Globus pallidus (tissue), 1 donor: ENCODE data around the gene RNF112.
"Not testable (repeated sequence)": the region's sequence is repeated elsewhere in the genome, so short reads cannot be mapped to it uniquely, and the experiment has no call there.

Source experiments
- DNase-seq: peaks from one replicate; pipeline ENCODE4 v3.0.0-alpha.2; 2015; ENCODE audit warnings: low spot score

The RNF112 gene

GRCh38 chr17:19412984-19413383 is 2.0 kb downstream of the RNF112 start:
- DNase-seq = no peak

DNA sequence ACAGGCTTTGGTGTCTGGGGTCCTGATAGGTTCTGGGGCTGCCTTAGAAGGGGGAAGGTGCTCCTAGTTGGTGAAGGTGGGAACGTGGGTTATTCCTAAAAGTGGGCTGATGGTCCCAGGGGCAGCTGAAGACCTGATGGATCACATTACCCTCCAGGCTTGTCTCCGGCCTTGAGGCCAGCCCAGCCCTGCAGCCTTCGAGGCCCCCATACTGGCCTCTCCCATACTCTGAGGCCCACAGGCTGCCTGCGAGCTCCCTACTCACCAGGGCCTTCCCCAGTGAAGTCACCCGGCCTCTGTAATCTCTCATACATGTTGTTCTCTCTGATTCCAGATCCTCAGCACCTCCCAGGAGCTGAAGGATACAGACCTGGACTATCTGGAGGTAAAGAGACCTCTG is 2.7 kb downstream of the RNF112 start:
- no peak for DNase-seq

DNA sequence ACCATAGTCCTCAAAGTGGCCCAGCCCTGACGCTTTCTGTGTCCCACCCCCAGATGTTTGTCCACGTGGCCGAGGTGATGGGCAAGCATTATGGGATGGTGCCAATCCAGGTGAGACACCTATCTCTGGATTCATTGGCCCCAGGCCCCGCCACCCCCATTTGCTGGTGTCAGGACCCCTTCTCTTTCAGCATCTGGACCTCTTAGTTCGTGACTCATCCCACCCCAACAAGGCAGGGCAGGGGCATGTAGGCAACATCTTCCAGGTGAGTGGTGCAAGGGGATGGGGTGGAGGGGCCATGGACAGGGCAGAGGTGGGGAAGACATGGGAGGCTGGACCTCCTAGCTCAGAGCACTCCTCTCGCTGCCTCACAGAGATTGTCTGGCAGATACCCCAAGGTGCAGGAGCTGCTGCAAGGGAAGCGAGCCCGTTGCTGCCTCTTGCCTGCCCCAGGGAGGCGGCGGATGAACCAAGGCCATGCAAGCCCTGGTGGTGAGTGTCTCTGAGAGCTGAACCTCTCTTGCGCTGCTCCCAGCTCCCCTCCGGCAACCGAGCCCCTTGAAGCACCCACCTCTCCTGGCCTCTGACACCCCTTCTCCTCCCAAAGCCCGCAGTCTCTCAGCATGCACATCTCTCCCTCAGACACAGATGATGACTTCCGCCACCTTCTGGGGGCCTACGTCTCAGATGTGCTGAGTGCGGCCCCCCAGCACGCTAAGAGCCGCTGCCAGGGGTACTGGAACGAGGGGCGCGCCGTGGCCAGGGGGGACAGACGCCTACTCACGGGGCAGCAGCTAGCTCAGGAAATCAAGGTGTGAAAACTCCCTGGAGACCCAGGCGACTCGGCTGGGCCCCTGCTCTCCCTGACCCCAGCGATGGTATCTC is 3.6 kb downstream of the RNF112 start:
- no peak for DNase-seq

- DNase-seq = no peak
These were observed 4.3 kb downstream of the RNF112 start for GRCh38 chr17:19415311-19415710.

DNA sequence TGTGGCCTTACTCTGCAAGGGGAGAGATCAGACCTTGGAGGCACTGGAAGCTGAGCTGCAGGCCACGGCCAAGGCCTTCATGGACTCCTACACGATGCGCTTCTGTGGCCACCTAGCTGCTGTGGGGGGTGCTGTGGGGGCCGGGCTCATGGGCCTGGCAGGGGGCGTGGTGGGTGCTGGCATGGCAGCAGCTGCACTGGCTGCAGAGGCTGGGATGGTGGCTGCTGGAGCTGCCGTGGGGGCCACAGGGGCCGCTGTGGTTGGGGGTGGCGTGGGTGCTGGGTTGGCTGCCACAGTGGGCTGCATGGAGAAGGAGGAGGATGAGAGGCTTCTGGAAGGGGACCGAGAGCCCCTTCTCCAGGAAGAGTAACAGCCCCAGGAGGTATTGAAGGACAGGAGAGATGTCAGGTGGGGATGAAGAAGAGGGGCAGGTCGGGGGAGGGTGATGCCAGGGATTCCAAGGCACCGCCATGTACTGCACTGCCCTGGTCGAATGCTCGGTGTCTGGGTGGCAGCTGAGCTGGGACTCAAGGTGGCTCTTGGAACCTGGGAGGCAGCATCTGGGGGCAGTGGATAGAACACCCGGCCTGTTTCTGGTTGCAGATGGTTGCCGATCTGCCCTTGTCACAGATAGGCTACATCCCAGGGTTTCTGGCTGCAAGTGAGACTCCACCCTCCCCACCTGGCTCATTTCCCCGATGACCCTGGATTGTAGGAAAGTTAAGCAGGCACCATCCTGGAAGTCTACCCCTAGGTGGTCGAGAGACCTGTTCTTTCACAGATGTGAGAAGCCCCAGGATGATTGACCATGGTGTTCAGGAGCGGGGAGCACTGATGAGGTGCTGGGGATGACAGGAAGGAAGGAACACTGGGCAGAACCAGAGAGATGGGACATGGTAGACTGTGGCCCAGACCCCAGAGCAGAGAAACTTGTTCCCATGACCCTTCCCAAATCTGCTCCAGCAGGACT is 5.1 kb downstream of the RNF112 start:
- no peak for DNase-seq

DNA sequence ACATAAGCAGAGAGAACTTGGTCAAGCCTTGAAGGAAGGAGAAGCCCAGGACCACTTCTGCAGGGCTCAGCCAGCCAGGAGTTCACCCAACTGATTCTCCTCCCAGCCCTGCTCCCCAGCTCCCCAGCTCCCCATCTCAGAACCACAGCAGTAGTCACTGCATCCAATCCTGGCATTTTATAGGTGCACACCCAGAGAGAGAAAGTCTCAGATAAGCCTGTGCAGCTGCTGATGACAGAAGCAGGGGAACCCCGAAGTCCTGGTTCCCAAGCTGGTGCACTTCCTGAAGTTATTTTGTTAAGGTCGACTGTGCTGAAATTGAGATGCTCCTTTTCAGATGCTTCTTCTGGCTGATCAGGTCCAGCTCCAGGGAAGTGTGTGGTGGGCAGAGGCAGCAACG is 6.6 kb downstream of the RNF112 start:
- DNase-seq = no peak

DNA sequence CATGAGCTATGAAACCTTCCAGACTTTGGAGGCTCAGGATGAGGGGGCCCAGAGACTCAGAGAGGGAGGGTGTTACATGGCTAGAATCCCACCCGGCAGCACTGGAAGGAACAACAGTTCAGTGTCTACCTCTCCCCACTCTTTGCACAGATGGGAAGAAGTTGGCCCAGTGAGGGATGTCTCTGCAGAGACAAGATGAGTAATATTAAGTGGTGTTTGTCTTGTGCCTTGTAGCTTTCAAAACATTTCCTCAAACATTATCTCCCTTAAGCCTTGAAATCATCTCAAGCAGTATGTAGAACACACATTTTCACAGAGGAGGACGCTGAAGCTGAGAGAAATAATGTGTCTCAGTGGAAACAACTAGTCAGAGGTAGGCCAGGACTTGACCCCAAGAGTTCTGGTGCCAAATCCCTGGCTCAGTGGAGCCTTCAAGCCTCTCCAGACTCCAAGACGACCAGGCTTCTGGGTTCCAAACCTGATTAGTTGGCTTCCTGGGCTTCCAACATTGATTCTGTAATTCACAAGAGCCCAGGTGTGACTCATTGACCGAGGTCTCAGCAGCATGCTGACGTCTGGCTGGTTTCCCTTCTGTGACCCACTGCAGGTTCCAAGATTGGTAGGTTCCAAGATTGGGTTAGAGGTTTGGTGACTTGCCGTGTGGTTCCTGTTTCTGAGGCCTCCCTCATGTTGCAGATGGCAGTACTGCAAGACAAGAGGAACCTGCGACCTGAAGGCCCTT is 7.4 kb downstream of the RNF112 start:
- no peak for DNase-seq

DNA sequence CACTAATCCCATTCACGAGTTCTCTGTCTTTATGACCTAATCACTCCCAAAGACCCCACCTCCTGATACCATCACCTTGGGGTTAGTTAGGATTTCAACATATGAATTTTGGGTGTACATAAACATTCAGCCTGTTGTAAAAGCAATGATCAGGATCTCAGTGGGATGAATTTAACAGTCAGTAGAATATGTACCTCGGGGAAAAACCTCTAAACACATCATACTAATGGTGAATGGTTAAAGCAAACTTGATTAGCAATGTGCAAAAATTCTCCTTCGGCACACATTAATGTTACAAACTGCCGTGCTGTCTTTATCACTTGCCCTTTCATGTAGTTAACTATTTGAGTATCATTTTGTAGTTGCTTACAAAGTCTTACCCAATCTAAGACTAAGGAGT is 10.2 kb downstream of the RNF112 start:
- no peak for DNase-seq

GRCh38 chr17:19421926-19422325 is 10.9 kb downstream of the RNF112 start:
- DNase-seq = no peak

DNA sequence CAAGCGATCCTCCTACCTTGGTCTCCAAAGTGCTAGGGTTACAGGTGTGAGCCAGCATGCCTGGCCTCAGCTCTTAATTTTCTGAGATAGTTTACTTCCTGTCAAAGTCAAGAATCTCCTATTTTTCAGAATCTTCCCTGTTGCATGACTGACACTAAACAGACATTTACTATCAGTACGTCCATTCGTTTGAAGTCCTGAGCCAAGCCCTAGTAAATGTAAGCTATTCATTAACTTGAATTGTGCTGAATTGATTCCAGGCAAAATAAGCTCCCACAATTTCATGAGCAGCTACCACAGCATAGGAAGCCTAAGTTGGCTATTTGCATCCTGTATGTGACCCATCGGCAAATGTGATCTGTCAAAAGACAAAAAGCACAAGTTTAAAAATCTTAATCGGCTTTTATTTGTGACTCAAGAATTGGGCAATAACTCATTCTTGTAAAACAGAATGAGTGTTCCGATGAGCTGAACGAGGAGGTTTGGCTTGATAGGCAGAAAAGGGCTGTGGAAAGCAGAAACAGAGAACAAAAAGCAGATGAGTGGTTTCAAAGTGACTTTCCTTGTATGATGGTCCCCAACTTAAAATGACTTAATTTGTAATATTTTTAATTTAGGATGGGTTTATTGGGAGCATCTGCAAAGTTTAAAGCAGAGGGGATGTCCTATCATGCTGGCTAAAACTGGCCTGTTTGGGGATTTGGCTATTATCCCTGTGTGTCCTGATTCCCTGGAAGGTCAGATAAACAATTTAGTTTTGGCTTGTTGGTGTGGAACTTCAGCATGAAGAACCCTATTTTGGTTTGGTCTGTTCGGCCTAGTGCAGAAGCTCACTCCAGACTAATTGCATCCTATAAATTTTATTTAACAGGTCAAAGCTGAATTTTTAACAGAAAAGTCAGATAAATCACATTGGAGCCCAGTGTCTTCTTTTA is 14.2 kb downstream of the RNF112 start:
- DNase-seq = no peak

DNA sequence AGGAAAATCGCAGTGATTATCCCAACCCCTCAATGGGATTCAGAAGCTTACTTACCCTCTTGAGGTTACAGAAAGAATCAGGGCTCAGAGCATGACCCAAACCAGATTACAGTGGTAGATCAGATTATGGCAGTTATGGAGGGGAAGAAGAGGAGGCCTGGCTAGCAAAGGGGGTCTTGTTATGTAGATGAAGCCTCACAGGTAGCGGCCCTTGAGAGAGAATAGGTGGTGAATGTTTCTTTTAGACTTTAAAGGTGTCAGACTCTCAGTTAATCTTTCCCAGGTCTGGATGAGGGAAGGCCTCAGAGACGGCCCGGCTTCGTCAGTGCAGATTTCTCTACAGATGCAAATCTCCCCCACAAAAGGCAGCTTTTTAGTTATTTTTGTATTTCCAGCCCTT is 15.6 kb downstream of the RNF112 start:
- DNase-seq = no peak

GRCh38 chr17:19431691-19432090 is 20.7 kb downstream of the RNF112 start:
- DNase-seq = no peak

- DNase-seq = no peak
These were observed 22.2 kb downstream of the RNF112 start for GRCh38 chr17:19433255-19433654.

DNA sequence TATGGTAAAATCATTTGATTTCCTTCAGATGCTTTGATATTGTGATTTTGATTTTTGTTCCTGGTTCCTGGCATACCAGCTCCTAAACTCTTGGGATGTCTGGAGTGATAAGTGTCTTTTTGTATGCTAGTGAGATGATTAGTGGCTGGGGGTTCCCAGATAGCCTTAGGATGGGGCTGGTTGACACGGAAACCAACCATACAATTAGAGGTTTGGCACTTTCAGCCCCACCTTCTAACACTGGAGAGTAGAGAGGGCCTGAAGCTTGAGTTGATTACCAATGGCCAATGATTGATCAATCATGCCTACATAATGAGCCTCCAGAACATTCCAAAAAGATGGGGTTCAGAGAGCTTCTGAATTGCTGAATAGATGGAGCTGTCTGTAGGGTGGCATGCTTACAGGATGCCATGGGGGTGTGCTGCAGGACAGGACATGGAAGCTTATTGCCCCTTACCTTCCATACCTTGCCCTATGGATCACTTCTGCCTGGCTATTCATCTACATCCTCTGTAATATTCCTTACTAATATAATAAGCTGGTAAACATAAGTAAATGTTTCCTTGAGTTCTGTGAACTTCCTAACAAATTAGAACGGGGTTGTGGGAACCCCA is 22.8 kb downstream of the RNF112 start:
- DNase-seq = no peak

GRCh38 chr17:19440421-19440820 is 29.4 kb downstream of the RNF112 start:
- DNase-seq = no peak

GRCh38 chr17:19441288-19441687 is 30.3 kb downstream of the RNF112 start:
- DNase-seq = not testable (repeated sequence)

GRCh38 chr17:19442731-19443130 is 31.7 kb downstream of the RNF112 start:
- no peak for DNase-seq

GRCh38 chr17:19443148-19443547 is 32.1 kb downstream of the RNF112 start:
- DNase-seq = no peak

DNA sequence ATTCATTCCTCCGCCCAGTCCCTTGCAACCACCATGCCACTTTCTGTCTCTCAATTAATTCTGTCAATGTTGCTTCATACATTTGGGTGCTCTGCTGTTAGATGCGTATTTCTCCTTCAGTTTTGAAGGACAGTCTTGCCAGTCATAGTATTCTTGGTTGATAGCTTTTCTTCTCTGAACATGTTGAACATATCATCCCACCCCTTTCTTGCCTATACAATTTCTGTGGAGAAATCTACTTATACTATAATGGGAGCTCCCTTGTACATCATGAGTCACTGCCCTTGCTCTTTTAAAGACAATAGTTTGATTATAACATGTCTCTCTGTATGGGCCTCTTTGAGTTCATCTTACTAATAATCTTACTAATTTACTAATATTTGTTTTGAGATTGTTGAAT is 34.1 kb downstream of the RNF112 start:
- no peak for DNase-seq

DNA sequence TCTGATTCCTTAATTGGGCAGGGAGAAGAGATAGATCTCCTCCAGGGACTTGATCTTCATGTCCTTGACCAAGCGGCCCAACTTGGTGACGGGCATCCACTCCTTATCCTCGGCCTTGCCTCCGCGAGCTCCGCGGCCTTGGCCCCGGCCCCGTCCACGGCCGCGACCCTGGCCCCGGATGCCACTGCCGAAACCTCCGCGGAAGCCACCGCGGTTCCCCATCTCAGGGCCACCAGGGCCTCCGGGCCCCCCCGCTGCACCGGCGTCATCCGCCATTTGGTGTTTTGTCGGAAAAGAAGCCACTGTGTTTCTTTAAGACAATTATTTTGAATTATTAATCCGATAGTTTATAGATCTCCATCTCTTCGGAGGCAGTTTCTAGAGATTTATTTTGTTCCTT is 35.5 kb downstream of the RNF112 start:
- DNase-seq = not testable (repeated sequence)
